H1 (cell line): ENCODE data around the gene FARS2. TPM values are rescaled to one million over a fixed set of nuclear protein-coding genes. Genes with fewer than 3 reads are reported as not detected.

Source experiments
- CHD7 ChIP-seq: fragments of 300-600 bp; sonication (generic); IDR thresholded peaks from 2 replicates; pipeline ENCODE4 v1.7.1; 2012; ENCODE audit warnings: low read length, moderate library complexity, mild to moderate bottlenecking, inconsistent platforms; ENCODE audit not compliant: insufficient replicate concordance
- EZH2 ChIP-seq: fragments of 200-600 bp; sonication (generic); IDR thresholded peaks from 2 replicates; pipeline ENCODE4 v1.7.1; 2012; ENCODE audit warnings: low read depth, mild to moderate bottlenecking, moderate library complexity, low read length, inconsistent platforms; ENCODE audit not compliant: severe bottlenecking
- POLR2AphosphoS5 ChIP-seq: IDR thresholded peaks from 2 replicates; pipeline ENCODE4 v1.6.1; 2011; ENCODE audit warnings: low read depth, low read length
- polyA plus RNA-seq, 7 experiments: library from polyadenylated mRNA; depleted of rRNA in 3 of 7; stranded (reverse) in 5 of 7; unstranded in 2 of 7; fragments of >200 nt in 5 of 7; fragments of 200-250 nt in 2 of 7; gene quantifications; 1 replicate in 5 of 7; 2 replicates in 1 of 7; 4 replicates in 1 of 7; pipeline versions ENCODE4 v1.2.1 to v1.2.3, GENCODE V29; 2011 to 2013; ENCODE audit warnings: missing spikeins in 2 of 7, mixed read lengths in 2 of 7
- total RNA-seq: library from RNA; stranded (reverse); fragmentation: NEBNext Ultra II Directional; extraction: Animal tissue kit (Norgen Biotek cat#: 25700); gene quantifications from 2 replicates; pipeline ENCODE4 v1.2.1, GENCODE V29; 2021

The FARS2 gene
- total and polyA plus RNA-seq, 2 of the 8 experiments (the other 6 are each of a cell fraction or from before 2014, with no cell fraction given) = 11.7 to 14.4 TPM

DNA sequence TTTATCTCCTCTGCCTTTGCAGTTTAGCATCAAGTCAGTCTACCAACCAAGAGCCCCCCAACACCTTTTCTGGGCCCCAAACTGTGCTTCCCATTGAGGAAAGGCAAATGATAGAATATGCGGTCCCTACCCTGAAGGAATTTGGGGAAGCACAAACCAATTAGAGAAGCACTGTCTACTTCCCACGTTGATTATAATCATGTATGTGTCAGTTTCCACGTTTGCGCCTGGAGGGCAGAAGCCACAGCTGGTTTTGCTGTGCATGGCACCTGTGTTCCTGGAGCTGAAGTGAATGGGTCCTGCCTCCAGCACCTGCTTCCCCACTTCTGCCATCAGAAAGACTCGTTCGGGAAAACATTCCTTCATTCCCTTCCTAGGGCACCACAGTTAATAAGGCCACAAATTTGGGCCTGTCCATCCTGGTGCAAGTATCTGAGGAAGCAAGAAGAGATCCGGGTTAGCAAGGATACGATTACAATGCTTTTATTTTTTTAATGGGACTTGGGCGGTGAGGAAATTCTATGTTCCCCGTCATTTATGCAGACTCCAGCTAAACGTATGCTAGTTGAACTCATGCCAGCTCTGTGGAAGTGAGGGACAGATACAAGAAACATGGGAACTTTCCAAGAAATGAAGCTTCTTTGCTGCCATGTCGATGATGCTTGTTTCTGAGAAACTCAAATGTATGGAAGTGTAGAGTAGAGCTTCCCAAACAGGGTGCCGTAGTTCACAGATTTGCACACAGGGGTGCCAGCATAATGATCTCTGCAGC is 411.9 kb downstream of the FARS2 start (continued):
- no peak for TF ChIP-seq CHD7
- no peak for TF ChIP-seq POLR2AphosphoS5
- no peak for TF ChIP-seq EZH2
